SK-N-SH (cell line): ENCODE results near the gene HSD17B7. TPM values are rescaled to one million over a fixed set of nuclear protein-coding genes. Genes with fewer than 3 reads are reported as not detected.

Source experiments
- CTCF ChIA-PET: fragments of 300-600, 350-600 bp; formaldehyde crosslinking; extraction: SDS; loops from one replicate; lab custom pipeline; 2021; lab: Yijun Ruan, JAX
- POLR2A ChIA-PET: fragments of 350-600 bp; sonication (Branson Sonifier 250); formaldehyde crosslinking; extraction: SDS; loops from one replicate; lab custom pipeline; 2020; ENCODE audit warnings: antibody characterized with exemption, inconsistent platforms; lab: Yijun Ruan, JAX
- DNase-seq: peaks from one replicate; pipeline ENCODE4 v3.0.0; 2012
- H2AFZ ChIP-seq: fragments of 200-600 bp; sonication (generic); 2 replicates; pipeline ENCODE4 v1.8.1; 2016; ENCODE audit warnings: antibody characterized with exemption, mild to moderate bottlenecking, low read depth
- H3F3A ChIP-seq: fragments of 200-600 bp; sonication (generic); replicated peaks from 2 replicates; pipeline ENCODE3; 2016; ENCODE audit warnings: antibody characterized with exemption, mild to moderate bottlenecking; ENCODE audit not compliant: insufficient read depth
- H3K27ac ChIP-seq, 2 experiments: fragments of 200-500 bp in 1 of 2; fragments of 200-600 bp in 1 of 2; sonication (Bioruptor generic) in 1 of 2; sonication (generic), shearing (Covaris generic) in 1 of 2; 2 replicates each; pipeline versions ENCODE4 v1.5.1 to v1.6.1; 2014 to 2016; ENCODE audit warnings: low read depth in 2 of 2, inconsistent platforms in 1 of 2, low read length in 1 of 2, mild to moderate bottlenecking in 1 of 2, mixed read lengths in 1 of 2
- H3K27me3 ChIP-seq: fragments of 200-600 bp; sonication (generic), shearing (Covaris generic); 2 replicates; pipeline ENCODE4 v1.6.1; 2016; ENCODE audit warnings: mixed run types; ENCODE audit not compliant: insufficient read depth
- H3K36me3 ChIP-seq, 2 experiments: fragments of 200-500 bp in 1 of 2; fragments of 200-600 bp in 1 of 2; sonication (Bioruptor generic) in 1 of 2; sonication (generic) in 1 of 2; replicated peaks in 1 of 2; 2 replicates each; pipeline versions ENCODE3 to v1.5.1; 2014 to 2016; ENCODE audit warnings: low read length in 1 of 2, mild to moderate bottlenecking in 1 of 2; ENCODE audit not compliant: insufficient read depth in 2 of 2, control insufficient read depth in 1 of 2
- H3K4me1 ChIP-seq, 2 experiments: fragments of 200-500 bp in 1 of 2; fragments of 200-600 bp in 1 of 2; sonication (Bioruptor generic) in 1 of 2; sonication (generic), shearing (Covaris generic) in 1 of 2; 2 replicates each; pipeline versions ENCODE4 v1.5.1 to v1.6.1; 2014 to 2016; ENCODE audit warnings: low read depth in 1 of 2, low read length in 1 of 2, mixed run types in 1 of 2; ENCODE audit not compliant: insufficient read depth in 2 of 2, control insufficient read depth in 1 of 2
- H3K4me2 ChIP-seq: fragments of 200-600 bp; sonication (generic), shearing (Covaris generic); 2 replicates; pipeline ENCODE4 v1.6.1; 2017; ENCODE audit warnings: mixed run types
- H3K4me3 ChIP-seq, 2 experiments: fragments of 200-500 bp in 1 of 2; fragments of 200-600 bp in 1 of 2; sonication (Bioruptor generic) in 1 of 2; sonication (generic), shearing (Covaris generic) in 1 of 2; 2 replicates each; pipeline versions ENCODE4 v1.5.1 to v1.8.1; 2014 to 2016; ENCODE audit warnings: low read depth in 2 of 2, inconsistent platforms in 1 of 2, low read length in 1 of 2, mild to moderate bottlenecking in 1 of 2, mixed read lengths in 1 of 2, moderate library complexity in 1 of 2
- H3K79me2 ChIP-seq: fragments of 200-600 bp; sonication (generic); 2 replicates; pipeline ENCODE4 v1.8.1; 2017; ENCODE audit warnings: mild to moderate bottlenecking; ENCODE audit not compliant: insufficient read depth
- H3K9ac ChIP-seq: fragments of 200-600 bp; sonication (generic); 2 replicates; pipeline ENCODE4 v1.6.1; 2017; ENCODE audit warnings: mixed run types
- H3K9me2 ChIP-seq: fragments of 200-600 bp; sonication (generic); 2 replicates; pipeline ENCODE4 v1.6.1; 2017; ENCODE audit warnings: mixed run types
- H3K9me3 ChIP-seq: fragments of 200-600 bp; sonication (generic); 2 replicates; pipeline ENCODE4 v1.6.1; 2017; ENCODE audit warnings: mixed run types, mild to moderate bottlenecking, moderate library complexity
- H4K20me1 ChIP-seq: fragments of 200-600 bp; sonication (generic); 2 replicates; pipeline ENCODE4 v1.6.1; 2017; ENCODE audit warnings: mild to moderate bottlenecking, mixed run types; ENCODE audit not compliant: insufficient read depth
- CHD2 ChIP-seq: fragments of 150-350 bp; IDR thresholded peaks from 2 replicates; pipeline ENCODE4 v1.6.1; 2018; ENCODE audit warnings: low read length; ENCODE audit not compliant: partially characterized antibody
- CTCF ChIP-seq: fragments of 200-600 bp; sonication (generic); IDR thresholded peaks from 2 replicates; pipeline ENCODE4 v1.6.1; 2017; ENCODE audit warnings: antibody characterized with exemption, mild to moderate bottlenecking, moderate library complexity
- EP300 ChIP-seq, 2 experiments: IDR thresholded peaks; 2 replicates each; pipeline versions ENCODE4 v1.4.0 to v1.6.1; 2012; ENCODE audit warnings: borderline replicate concordance in 1 of 2, low read depth in 1 of 2, low read length in 1 of 2
- FOSL2 ChIP-seq: IDR thresholded peaks from 2 replicates; pipeline ENCODE4 v1.4.0; 2012; ENCODE audit warnings: low read depth, mild to moderate bottlenecking, moderate library complexity, borderline replicate concordance
- FOXJ3 ChIP-seq: sonication (generic); formaldehyde crosslinking; IDR thresholded peaks from 2 replicates; pipeline ENCODE4 v1.5.1; 2020; ENCODE audit warnings: mild to moderate bottlenecking, missing genetic modification reagents
- GABPA ChIP-seq: IDR thresholded peaks from 2 replicates; pipeline ENCODE4 v1.4.0; 2012; ENCODE audit warnings: low read depth, mild to moderate bottlenecking
- MAX ChIP-seq: IDR thresholded peaks from 2 replicates; pipeline ENCODE4 v1.4.0; 2012; ENCODE audit warnings: low read depth
- NFIC ChIP-seq: IDR thresholded peaks from 2 replicates; pipeline ENCODE4 v1.4.0; 2012; ENCODE audit warnings: borderline replicate concordance
- PBX3 ChIP-seq: IDR thresholded peaks from 2 replicates; pipeline ENCODE4; 2012
- POLR2AphosphoS5 ChIP-seq: IDR thresholded peaks from 2 replicates; pipeline ENCODE4 v1.6.1; 2012; ENCODE audit warnings: low read depth, low read length
- RXRA ChIP-seq: IDR thresholded peaks from 2 replicates; pipeline ENCODE4 v1.4.0; 2012; ENCODE audit warnings: low read depth, mild to moderate bottlenecking, borderline replicate concordance
- SMC3 ChIP-seq: IDR thresholded peaks from 2 replicates; pipeline ENCODE4 v1.6.1; 2012; ENCODE audit warnings: low read depth, low read length, improper control_type of control experiment
- TAF1 ChIP-seq: IDR thresholded peaks from 2 replicates; pipeline ENCODE4 v1.6.1; 2012; ENCODE audit warnings: low read depth, mild to moderate bottlenecking, low read length, moderate library complexity, borderline replicate concordance
- ZBTB33 ChIP-seq: IDR thresholded peaks from 2 replicates; pipeline ENCODE4 v1.4.0; 2012; ENCODE audit warnings: low read depth, borderline replicate concordance
- WGBS: methylation state at CpG from one replicate; pipeline ENCODE4 v1.1.6; 2017; ENCODE audit warnings: low lambda C conversion rate; 5-methylcytosine and 5-hydroxymethylcytosine counted together
- polyA plus RNA-seq, 3 experiments: library from polyadenylated mRNA; depleted of rRNA; stranded (reverse); fragments of >200 nt; gene quantifications; 2 replicates each; pipeline ENCODE4 v1.2.3, GENCODE V29; 2012

Gene HSD17B7
- polyA plus RNA-seq, 1 of the 3 experiments (the other 2 are of a cell fraction) = 14.5 TPM

- ChIA-PET POLR2A (no interaction called here), CTCF (interaction anchor here (0.9 to 2.4 kb wide), 4 partner anchors 8 to 483 kb away, joined by 3 to 8 read pairs (median 4); no protein-coding TSS in a partner anchor)
- WGBS = 92% methylated on average over 3 of the region's 3 CpGs
These were observed 42.0 kb downstream of the HSD17B7 start for GRCh38 chr1:162832470-162832869.

GRCh38 chr1:162835157-162835899 lies 44.8 kb downstream of the HSD17B7 start:
- H4K20me1 ChIP-seq = no peaks in the 10 kb centered on the region
- H3K9me3 ChIP-seq = peaks cover 10% of the 10 kb centered on the region; the same call in 1 of the 2 replicates
- H3K27ac ChIP-seq = no peak overlapping the region
- no peak for DNase-seq
- no peak overlapping the region for H2AFZ ChIP-seq
- no peaks in the 10 kb centered on the region for H3K9me2 ChIP-seq
- H3F3A ChIP-seq = no peaks in the 10 kb centered on the region
- no peaks in the 10 kb centered on the region for H3K27me3 ChIP-seq
- no peak overlapping the region for H3K9ac ChIP-seq
- WGBS = 24% methylated on average over 3 of the region's 3 CpGs
- H3K4me3 ChIP-seq = no peak overlapping the region
- H3K79me2 ChIP-seq = no peaks in the 10 kb centered on the region
- POLR2A ChIA-PET = no interaction called here
- H3K4me1 ChIP-seq = no peaks in the 10 kb centered on the region
- CTCF ChIA-PET = interaction anchor here (1.4 to 1.8 kb wide), 3 partner anchors 13 to 481 kb away, joined by 4 to 5 read pairs (median 5); no protein-coding TSS in a partner anchor
- H3K36me3 ChIP-seq = no peaks in the 10 kb centered on the region
- H3K4me2 ChIP-seq = no peak overlapping the region
- TF ChIP-seq EP300 (IDR thresholded peaks at IDR 0.05; ENCODE audit: borderline replicate concordance in 1 of 2, low read depth in 1 of 2, low read length in 1 of 2) (no peak), NFIC (no peak), CHD2 (no peak), GABPA (no peak), FOSL2 (no peak), TAF1 (no peak), ZBTB33 (no peak), MAX (no peak), RXRA (no peak), FOXJ3 (no peak), POLR2AphosphoS5 (no peak), SMC3 (no peak)

More at GRCh38 chr1:162832470-162832869, 42.0 kb downstream of the HSD17B7 start:
- H3K79me2 ChIP-seq = no peaks in the 10 kb centered on the region
- no peaks in the 10 kb centered on the region for H4K20me1 ChIP-seq
- H3K9me3 ChIP-seq = no peaks in the 10 kb centered on the region
- H3K27me3 ChIP-seq = no peaks in the 10 kb centered on the region
- no peaks in the 10 kb centered on the region for H3K4me1 ChIP-seq
- no peak overlapping the region for H2AFZ ChIP-seq
- H3K27ac ChIP-seq = no peak overlapping the region
- no peak overlapping the region for H3K9ac ChIP-seq
- DNase-seq = no peak
- no peaks in the 10 kb centered on the region for H3K36me3 ChIP-seq
- H3F3A ChIP-seq = no peaks in the 10 kb centered on the region
- TF ChIP-seq CTCF = no peak
- no peak for TF ChIP-seq PBX3
- no peak overlapping the region for H3K4me3 ChIP-seq
- H3K4me2 ChIP-seq = no peak overlapping the region
- H3K9me2 ChIP-seq = no peaks in the 10 kb centered on the region
